ENCODE measurements around the gene MEFV. TPM values are rescaled to one million over a fixed set of nuclear protein-coding genes. Genes with fewer than 3 reads are reported as not detected.

The MEFV gene
- total and polyA plus RNA-seq, 2 of the 13 experiments (the other 11 are each of a cell fraction or from before 2014, with no cell fraction given), result 0.22 TPM; not detected in 1

DNA sequence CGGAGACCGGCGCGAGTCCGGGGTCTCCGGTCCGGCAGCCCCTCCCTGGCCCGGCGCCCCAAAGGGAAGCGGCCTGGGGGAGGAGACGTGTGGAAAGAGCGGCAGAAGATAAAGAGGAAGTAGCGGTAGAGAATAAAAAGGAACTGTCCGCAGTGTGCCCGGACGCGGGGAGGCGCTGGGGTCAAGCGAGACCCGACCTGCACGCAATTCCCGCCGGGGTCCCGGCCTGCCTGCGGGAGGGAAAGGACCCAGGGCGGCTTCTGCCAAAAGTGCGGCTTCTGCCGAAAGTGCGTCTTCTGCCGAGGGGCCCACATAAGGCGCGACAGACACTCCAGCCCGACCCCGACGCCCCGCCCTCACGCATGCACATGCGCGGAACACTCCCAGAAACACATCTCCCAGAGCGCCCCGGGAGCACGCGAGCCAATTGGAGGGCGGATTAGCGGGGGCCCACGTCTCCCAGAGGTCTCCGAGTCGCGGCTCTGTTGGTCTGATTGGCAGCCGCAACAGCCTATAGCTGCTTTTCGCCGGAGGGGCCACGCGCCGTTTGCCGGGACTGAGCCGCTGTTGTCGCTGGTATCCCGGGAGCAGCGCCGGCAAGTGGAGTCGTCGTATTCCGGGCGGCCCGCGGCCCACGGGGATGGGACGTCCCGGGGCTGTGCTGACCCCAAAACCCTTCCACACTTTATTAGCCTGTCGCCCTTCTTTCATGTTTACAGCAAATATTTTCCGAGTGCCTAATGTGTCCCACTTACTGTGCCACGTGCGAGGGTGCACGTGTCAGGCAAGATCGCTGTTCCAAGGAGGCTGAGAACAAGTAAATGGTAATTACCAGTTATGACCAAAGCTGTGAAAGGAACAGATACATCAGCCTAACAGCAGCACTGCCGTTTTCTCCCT lies 8.0 kb upstream of the MEFV start (continued):
- TF ChIP-seq, protein P1, sequence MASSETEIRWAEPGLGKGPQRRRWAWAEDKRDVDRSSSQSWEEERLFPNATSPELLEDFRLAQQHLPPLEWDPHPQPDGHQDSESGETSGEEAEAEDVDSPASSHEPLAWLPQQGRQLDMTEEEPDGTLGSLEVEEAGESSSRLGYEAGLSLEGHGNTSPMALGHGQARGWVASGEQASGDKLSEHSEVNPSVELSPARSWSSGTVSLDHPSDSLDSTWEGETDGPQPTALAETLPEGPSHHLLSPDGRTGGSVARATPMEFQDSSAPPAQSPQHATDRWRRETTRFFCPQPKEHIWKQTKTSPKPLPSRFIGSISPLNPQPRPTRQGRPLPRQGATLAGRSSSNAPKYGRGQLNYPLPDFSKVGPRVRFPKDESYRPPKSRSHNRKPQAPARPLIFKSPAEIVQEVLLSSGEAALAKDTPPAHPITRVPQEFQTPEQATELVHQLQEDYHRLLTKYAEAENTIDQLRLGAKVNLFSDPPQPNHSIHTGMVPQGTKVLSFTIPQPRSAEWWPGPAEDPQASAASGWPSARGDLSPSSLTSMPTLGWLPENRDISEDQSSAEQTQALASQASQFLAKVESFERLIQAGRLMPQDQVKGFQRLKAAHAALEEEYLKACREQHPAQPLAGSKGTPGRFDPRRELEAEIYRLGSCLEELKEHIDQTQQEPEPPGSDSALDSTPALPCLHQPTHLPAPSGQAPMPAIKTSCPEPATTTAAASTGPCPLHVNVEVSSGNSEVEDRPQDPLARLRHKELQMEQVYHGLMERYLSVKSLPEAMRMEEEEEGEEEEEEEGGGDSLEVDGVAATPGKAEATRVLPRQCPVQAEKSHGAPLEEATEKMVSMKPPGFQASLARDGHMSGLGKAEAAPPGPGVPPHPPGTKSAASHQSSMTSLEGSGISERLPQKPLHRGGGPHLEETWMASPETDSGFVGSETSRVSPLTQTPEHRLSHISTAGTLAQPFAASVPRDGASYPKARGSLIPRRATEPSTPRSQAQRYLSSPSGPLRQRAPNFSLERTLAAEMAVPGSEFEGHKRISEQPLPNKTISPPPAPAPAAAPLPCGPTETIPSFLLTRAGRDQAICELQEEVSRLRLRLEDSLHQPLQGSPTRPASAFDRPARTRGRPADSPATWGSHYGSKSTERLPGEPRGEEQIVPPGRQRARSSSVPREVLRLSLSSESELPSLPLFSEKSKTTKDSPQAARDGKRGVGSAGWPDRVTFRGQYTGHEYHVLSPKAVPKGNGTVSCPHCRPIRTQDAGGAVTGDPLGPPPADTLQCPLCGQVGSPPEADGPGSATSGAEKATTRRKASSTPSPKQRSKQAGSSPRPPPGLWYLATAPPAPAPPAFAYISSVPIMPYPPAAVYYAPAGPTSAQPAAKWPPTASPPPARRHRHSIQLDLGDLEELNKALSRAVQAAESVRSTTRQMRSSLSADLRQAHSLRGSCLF (CRISPR knock-in tag; IDR thresholded peaks at IDR 0.05; ENCODE audit: borderline replicate concordance), result no peak
- TF ChIP-seq TCF7L2 (IDR thresholded peaks at IDR 0.05; ENCODE audit: low read depth, low read length) (no peak), YEATS2 (CRISPR knock-in tag; IDR thresholded peaks at IDR 0.05; ENCODE audit: borderline replicate concordance) (peak; percentile 82), MAFF (IDR thresholded peaks at IDR 0.05; ENCODE audit: low read depth, low read length) (no peak), NR1H2 (CRISPR knock-in tag; IDR thresholded peaks at IDR 0.05; ENCODE audit: borderline replicate concordance, low read depth) (no peak), ZNF124 (CRISPR knock-in tag; IDR thresholded peaks at IDR 0.05) (peak; percentile 42; the same call in 1 of the 2 replicates), PCBP2 (optimal IDR thresholded peaks at IDR 0.05; ENCODE audit: low read depth, low read length, poor library complexity, severe bottlenecking) (no peak), RBM39 (IDR thresholded peaks at IDR 0.05; ENCODE audit: low read depth, low read length, poor library complexity, severe bottlenecking) (no peak), ZSCAN29 (CRISPR knock-in tag; conservative IDR thresholded peaks at IDR 0.05) (no peak), MTA3 (CRISPR knock-in tag; IDR thresholded peaks at IDR 0.05) (no peak), ZNF839 (CRISPR knock-in tag; IDR thresholded peaks at IDR 0.05; ENCODE audit: borderline replicate concordance) (no peak; the same call in 1 of the 2 replicates), FOXM1 (CRISPR knock-in tag; IDR thresholded peaks at IDR 0.05) (no peak), ZIK1 (CRISPR knock-in tag; IDR thresholded peaks at IDR 0.05; ENCODE audit: borderline replicate concordance, low read depth) (peak; percentile 92), CREM (IDR thresholded peaks at IDR 0.05) (peak; percentile 82), CREM (CRISPR knock-in tag; IDR thresholded peaks at IDR 0.05) (no peak), ZNF24 (IDR thresholded peaks at IDR 0.05) (no peak), ZNF256 (CRISPR knock-in tag; conservative IDR thresholded peaks at IDR 0.05) (no peak; the same call in 1 of the 2 replicates), GATAD1 (CRISPR knock-in tag; IDR thresholded peaks at IDR 0.05) (peak; percentile 87), STAT5B (CRISPR knock-in tag; IDR thresholded peaks at IDR 0.05) (no peak), POLR2AphosphoS5 (IDR thresholded peaks at IDR 0.05; ENCODE audit: low read depth, low read length) (peak; percentile 89), ZNF672 (CRISPR knock-in tag; IDR thresholded peaks at IDR 0.05) (no peak)
- TF ChIP-seq, protein P2, sequence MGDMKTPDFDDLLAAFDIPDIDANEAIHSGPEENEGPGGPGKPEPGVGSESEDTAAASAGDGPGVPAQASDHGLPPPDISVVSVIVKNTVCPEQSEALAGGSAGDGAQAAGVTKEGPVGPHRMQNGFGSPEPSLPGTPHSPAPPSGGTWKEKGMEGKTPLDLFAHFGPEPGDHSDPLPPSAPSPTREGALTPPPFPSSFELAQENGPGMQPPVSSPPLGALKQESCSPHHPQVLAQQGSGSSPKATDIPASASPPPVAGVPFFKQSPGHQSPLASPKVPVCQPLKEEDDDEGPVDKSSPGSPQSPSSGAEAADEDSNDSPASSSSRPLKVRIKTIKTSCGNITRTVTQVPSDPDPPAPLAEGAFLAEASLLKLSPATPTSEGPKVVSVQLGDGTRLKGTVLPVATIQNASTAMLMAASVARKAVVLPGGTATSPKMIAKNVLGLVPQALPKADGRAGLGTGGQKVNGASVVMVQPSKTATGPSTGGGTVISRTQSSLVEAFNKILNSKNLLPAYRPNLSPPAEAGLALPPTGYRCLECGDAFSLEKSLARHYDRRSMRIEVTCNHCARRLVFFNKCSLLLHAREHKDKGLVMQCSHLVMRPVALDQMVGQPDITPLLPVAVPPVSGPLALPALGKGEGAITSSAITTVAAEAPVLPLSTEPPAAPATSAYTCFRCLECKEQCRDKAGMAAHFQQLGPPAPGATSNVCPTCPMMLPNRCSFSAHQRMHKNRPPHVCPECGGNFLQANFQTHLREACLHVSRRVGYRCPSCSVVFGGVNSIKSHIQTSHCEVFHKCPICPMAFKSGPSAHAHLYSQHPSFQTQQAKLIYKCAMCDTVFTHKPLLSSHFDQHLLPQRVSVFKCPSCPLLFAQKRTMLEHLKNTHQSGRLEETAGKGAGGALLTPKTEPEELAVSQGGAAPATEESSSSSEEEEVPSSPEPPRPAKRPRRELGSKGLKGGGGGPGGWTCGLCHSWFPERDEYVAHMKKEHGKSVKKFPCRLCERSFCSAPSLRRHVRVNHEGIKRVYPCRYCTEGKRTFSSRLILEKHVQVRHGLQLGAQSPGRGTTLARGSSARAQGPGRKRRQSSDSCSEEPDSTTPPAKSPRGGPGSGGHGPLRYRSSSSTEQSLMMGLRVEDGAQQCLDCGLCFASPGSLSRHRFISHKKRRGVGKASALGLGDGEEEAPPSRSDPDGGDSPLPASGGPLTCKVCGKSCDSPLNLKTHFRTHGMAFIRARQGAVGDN (CRISPR knock-in tag; IDR thresholded peaks at IDR 0.05), result peak; percentile 97
